ENCODE measurements around the gene WBP11. TPM values are rescaled to one million over a fixed set of nuclear protein-coding genes. Genes with fewer than 3 reads are reported as not detected.

The WBP11 gene
- 10 to 100 TPM in 3 of 4 donors, 1 to 10 TPM in 1; 9.5 to 44.0 (median 15.3) TPM for total RNA-seq

GRCh38 chr12:14803011-14803829 is at the start of gene WBP11, which contains the start of gene C12orf60:
WBP11 (minus strand) TSS chr12:14803478; CDS start chr12:14801383, 2,095 bp downstream.
C12orf60 (plus strand) TSS chr12:14803670; CDS start chr12:14822936, 19,266 bp downstream.
- DNase-seq: peak; percentile 90 to 98
- no peaks in the 10 kb centered on the region for H3K4me1 ChIP-seq
- peak; percentile 70 to 82 for TF ChIP-seq POLR2A (IDR thresholded peaks at IDR 0.05)
- TF ChIP-seq, protein P1, sequence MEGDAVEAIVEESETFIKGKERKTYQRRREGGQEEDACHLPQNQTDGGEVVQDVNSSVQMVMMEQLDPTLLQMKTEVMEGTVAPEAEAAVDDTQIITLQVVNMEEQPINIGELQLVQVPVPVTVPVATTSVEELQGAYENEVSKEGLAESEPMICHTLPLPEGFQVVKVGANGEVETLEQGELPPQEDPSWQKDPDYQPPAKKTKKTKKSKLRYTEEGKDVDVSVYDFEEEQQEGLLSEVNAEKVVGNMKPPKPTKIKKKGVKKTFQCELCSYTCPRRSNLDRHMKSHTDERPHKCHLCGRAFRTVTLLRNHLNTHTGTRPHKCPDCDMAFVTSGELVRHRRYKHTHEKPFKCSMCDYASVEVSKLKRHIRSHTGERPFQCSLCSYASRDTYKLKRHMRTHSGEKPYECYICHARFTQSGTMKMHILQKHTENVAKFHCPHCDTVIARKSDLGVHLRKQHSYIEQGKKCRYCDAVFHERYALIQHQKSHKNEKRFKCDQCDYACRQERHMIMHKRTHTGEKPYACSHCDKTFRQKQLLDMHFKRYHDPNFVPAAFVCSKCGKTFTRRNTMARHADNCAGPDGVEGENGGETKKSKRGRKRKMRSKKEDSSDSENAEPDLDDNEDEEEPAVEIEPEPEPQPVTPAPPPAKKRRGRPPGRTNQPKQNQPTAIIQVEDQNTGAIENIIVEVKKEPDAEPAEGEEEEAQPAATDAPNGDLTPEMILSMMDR (IDR thresholded peaks at IDR 0.05): peak in 1 of 4 experiments; percentile 6
- no peaks in the 10 kb centered on the region for H3K36me3 ChIP-seq
- H3K9me3 ChIP-seq: no peaks in the 10 kb centered on the region
- H3K27ac ChIP-seq: peak within 1 kb of the TSS; percentile 92 to 93
- H3K4me3 ChIP-seq: peak within 1 kb of the TSS; percentile 95 to 96
- H3K27me3 ChIP-seq: no peaks in the 10 kb centered on the region
- intact Hi-C loops (cut with DNase I; ENCODE audit: low total_unique reads): no loop called here

GRCh38 chr12:14852880-14853279 is 49.6 kb upstream of the WBP11 start:
- no peak for TF ChIP-seq POLR2A (IDR thresholded peaks at IDR 0.05)
- TF ChIP-seq, protein P1 (IDR thresholded peaks at IDR 0.05): no peak
- Histone ChIP-seq H3K4me1 (peaks cover 0 to 3% of the 10 kb centered on the region in 2 donors), H3K36me3 (no peaks in the 10 kb centered on the region), H3K27ac (no peak overlapping the region), H3K27me3 (no peaks in the 10 kb centered on the region), H3K4me3 (no peak overlapping the region), H3K9me3 (no peaks in the 10 kb centered on the region)
- intact Hi-C loops (cut with DNase I; ENCODE audit: low total_unique reads): no loop called here
- DNase-seq: no peak

GRCh38 chr12:14850929-14851663 is 47.8 kb upstream of the WBP11 start:
- peak overlapping the region in 1 of 2 donors; percentile 73 for H3K27ac ChIP-seq
- intact Hi-C loops (cut with DNase I; ENCODE audit: low total_unique reads): no loop called here

DNA sequence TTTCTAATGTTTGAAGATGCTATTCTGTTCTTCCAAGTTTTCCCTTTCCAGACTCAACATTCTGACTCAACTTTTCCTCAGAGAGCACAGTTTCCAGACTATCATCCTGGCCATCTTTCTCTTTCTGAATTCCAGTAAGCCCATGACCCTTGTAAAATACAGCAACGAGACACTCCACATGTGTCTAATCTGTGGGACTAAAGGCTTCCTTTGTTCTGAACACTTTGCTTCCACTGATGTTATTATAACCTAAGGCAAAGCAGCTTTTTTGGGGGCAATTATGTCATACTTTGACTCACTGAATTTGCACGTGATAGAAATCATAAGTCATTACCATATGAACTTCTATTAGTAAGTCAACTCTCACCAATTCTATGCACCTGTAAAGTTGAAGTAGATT is 46.4 kb upstream of the WBP11 start:
- Histone ChIP-seq H3K27me3 (no peaks in the 10 kb centered on the region), H3K9me3 (no peaks in the 10 kb centered on the region), H3K4me3 (no peak overlapping the region), H3K27ac (peak overlapping the region; percentile 73 to 82), H3K4me1 (peaks cover 3 to 9% of the 10 kb centered on the region in 2 donors), H3K36me3 (no peaks in the 10 kb centered on the region)
- TF ChIP-seq POLR2A (IDR thresholded peaks at IDR 0.05): no peak
- TF ChIP-seq, protein P1 (IDR thresholded peaks at IDR 0.05): no peak
- DNase-seq: peak in 1 of 2 donors; percentile 38
- intact Hi-C loops (cut with DNase I; ENCODE audit: low total_unique reads): loop anchor here (5.0 to 10.0 kb wide), 2 partner anchors 148 to 425 kb away; no protein-coding TSS in a partner anchor

More at GRCh38 chr12:14850929-14851663, 47.8 kb upstream of the WBP11 start:
- Histone ChIP-seq H3K4me1 (peaks cover 3 to 8% of the 10 kb centered on the region in 2 donors), H3K27me3 (no peaks in the 10 kb centered on the region), H3K4me3 (no peak overlapping the region), H3K36me3 (no peaks in the 10 kb centered on the region), H3K9me3 (no peaks in the 10 kb centered on the region)
- TF ChIP-seq, protein P1 (IDR thresholded peaks at IDR 0.05): no peak
- TF ChIP-seq POLR2A (IDR thresholded peaks at IDR 0.05): no peak
- no peak for DNase-seq

Data from uterus (tissue), 4 donors.